ENCODE data around the gene NUDCD3. TPM values are rescaled to one million over a fixed set of nuclear protein-coding genes. Genes with fewer than 3 reads are reported as not detected.

Gene NUDCD3
- total and polyA plus RNA-seq, 10 donors: 21.7 to 97.9 (median 41.3) TPM

DNA sequence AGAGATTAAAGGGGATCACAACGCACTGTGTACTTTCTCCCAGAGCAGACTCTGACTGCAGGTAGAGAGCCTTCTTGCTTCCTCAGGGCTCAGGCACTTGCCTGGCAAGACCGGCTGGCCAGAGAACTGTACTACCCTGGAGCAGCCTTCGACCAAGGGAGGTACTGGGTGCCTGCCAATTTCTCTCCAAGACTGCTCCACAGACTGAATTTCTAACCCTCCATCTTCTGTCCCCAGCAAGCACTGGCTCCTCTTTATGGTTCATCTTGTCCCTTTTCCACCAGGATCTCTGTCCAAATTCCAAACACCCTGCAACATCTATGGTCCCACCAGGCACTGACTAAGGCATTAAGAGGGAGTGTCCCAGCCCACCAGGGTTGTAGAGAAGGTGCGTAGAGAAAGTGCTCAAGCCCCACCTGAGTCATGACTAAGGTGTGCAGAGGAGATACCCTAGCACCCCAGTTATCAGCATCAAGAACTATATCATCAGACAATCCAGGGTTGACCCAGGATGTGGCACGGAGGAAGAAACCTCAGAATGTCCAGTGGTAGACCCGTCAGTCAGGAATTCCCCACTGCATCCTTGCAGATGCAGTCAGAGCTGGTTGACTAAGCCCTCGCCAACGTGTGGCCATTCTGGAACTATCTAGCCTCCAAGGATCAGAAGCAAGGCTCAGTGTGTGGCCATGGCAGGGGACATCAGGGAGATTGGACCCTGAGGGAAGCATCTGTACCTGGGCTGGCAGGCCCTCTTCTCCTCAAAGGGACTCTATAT lies 104.1 kb downstream of the NUDCD3 start:
- intact Hi-C loops (cut with DNase I; ENCODE audit: low total_unique reads): no loop called here
- no peak for TF ChIP-seq POLR2A (IDR thresholded peaks at IDR 0.05)
- TF ChIP-seq, protein P1, sequence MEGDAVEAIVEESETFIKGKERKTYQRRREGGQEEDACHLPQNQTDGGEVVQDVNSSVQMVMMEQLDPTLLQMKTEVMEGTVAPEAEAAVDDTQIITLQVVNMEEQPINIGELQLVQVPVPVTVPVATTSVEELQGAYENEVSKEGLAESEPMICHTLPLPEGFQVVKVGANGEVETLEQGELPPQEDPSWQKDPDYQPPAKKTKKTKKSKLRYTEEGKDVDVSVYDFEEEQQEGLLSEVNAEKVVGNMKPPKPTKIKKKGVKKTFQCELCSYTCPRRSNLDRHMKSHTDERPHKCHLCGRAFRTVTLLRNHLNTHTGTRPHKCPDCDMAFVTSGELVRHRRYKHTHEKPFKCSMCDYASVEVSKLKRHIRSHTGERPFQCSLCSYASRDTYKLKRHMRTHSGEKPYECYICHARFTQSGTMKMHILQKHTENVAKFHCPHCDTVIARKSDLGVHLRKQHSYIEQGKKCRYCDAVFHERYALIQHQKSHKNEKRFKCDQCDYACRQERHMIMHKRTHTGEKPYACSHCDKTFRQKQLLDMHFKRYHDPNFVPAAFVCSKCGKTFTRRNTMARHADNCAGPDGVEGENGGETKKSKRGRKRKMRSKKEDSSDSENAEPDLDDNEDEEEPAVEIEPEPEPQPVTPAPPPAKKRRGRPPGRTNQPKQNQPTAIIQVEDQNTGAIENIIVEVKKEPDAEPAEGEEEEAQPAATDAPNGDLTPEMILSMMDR (IDR thresholded peaks at IDR 0.05 in 8 of 11, conservative IDR thresholded peaks at IDR 0.05 in 3 of 11): no peak
- no peak for TF ChIP-seq POLR2AphosphoS5 (IDR thresholded peaks at IDR 0.05)
- H3K9me3 ChIP-seq: no peaks in the 10 kb centered on the region
- H3K27ac ChIP-seq: no peak overlapping the region
- H3K4me1 ChIP-seq: no peaks in the 10 kb centered on the region
- WGBS, 5 donors: 85 to 92% (median 90%) methylated on average over 8 of the region's 8 CpGs
- H3K36me3 ChIP-seq: peaks cover 3 to 100% (median 74%) of the 10 kb centered on the region in 6 donors
- DNase-seq: no peak
- no peaks in the 10 kb centered on the region for H3K27me3 ChIP-seq (replicated peaks in 1 of 7)
- H3K4me3 ChIP-seq: no peak overlapping the region

GRCh38 chr7:44385434-44386138 lies 104.9 kb downstream of the NUDCD3 start:
- WGBS, 5 donors: 84 to 89% (median 86%) methylated on average over 13 of the region's 13 CpGs
- Histone ChIP-seq H3K4me1 (no peaks in the 10 kb centered on the region), H3K27ac (no peak overlapping the region), H3K27me3 (replicated peaks in 1 of 7) (no peaks in the 10 kb centered on the region), H3K36me3 (peaks cover 3 to 100% (median 69%) of the 10 kb centered on the region in 6 donors), H3K4me3 (no peak overlapping the region), H3K9me3 (no peaks in the 10 kb centered on the region)
- intact Hi-C loops (cut with DNase I; ENCODE audit: low total_unique reads): no loop called here
- TF ChIP-seq POLR2AphosphoS5 (IDR thresholded peaks at IDR 0.05) (no peak), POLR2A (IDR thresholded peaks at IDR 0.05) (no peak)
- TF ChIP-seq, protein P1 (IDR thresholded peaks at IDR 0.05 in 8 of 11, conservative IDR thresholded peaks at IDR 0.05 in 3 of 11): no peak
- peak; percentile 49 for DNase-seq

DNA sequence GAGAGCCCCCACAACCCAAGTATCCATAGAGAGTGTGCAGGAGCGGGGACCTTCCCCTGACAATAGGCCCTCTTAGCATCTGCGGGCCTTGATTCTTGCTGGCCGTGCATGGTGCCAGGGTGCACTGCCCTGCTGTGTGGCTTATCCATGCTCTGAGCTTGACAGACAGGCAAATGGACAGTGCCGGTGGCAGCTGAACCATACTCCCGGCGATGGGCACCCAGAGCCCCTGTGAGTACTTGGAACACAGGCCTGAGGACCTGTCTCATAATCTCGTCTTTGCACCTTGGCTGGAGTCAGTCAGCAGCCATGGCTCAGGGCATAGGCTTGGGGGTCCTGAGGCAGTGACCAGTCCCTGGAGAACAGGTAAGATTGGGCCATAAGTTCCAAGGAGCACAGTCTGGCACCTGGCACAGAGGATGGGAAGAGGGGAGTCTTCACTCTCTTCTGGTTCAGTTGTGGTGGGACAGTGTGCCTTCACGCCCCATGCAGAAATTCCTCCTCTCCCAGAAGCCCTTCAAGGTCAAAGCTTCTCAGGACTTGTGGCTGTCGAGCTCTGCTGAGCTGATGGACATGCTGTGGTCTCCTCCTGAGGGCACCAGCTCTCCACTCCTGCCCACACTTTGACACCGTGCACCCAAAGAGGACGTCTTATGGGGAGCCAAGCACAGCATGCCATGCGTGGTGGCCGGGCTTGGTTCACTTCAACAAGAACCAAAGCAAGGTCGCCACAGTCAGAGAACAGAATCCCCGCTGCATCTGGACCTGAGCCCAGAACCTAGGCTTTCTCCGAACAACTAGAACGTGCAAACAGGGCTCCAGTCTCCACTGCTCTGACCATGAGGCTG lies 105.6 kb downstream of the NUDCD3 start:
- no peak overlapping the region for H3K4me3 ChIP-seq
- 92 to 97% (median 93%) methylated on average over 14 to 17 of the region's 17 CpGs for WGBS, 5 donors
- H3K27me3 ChIP-seq (replicated peaks in 1 of 7): no peaks in the 10 kb centered on the region
- intact Hi-C loops (cut with DNase I; ENCODE audit: low total_unique reads): no loop called here
- no peaks in the 10 kb centered on the region for H3K9me3 ChIP-seq
- no peaks in the 10 kb centered on the region for H3K4me1 ChIP-seq
- H3K36me3 ChIP-seq: peaks cover 3 to 93% (median 64%) of the 10 kb centered on the region in 6 donors
- TF ChIP-seq, protein P1 (IDR thresholded peaks at IDR 0.05 in 8 of 11, conservative IDR thresholded peaks at IDR 0.05 in 3 of 11): no peak
- no peak for TF ChIP-seq POLR2A (IDR thresholded peaks at IDR 0.05)
- TF ChIP-seq POLR2AphosphoS5 (IDR thresholded peaks at IDR 0.05): no peak
- peak; percentile 58 for DNase-seq
- H3K27ac ChIP-seq: no peak overlapping the region
